Measurements from ENCODE around the gene MRNIP. TPM values are rescaled to one million over a fixed set of nuclear protein-coding genes. Genes with fewer than 3 reads are reported as not detected.

The MRNIP gene
- total RNA-seq, 3 donors from 2014 or later (not counting 1 experiment from before 2014, with no cell fraction given) = 19.7 to 40.2 (median 25.4) TPM

GRCh38 chr5:179868541-179868940 lies 9.9 kb upstream of the MRNIP start:
- H3K9me3 Mint-ChIP-seq = no peaks in the 10 kb centered on the region
- WGBS (ENCODE audit: insufficient coverage) = 97% methylated on average over 14 of the region's 14 CpGs
- no peaks in the 10 kb centered on the region for H3K4me1 ChIP-seq (ENCODE audit: control insufficient read depth, insufficient read depth, low read length)
- TF ChIP-seq CTCF (IDR thresholded peaks at IDR 0.05) = no peak
- no peaks in the 10 kb centered on the region for H3K4me1 Mint-ChIP-seq
- H3K36me3 Mint-ChIP-seq = no peaks in the 10 kb centered on the region
- no peak for ATAC-seq
- no peaks in the 10 kb centered on the region for H3K9me3 ChIP-seq (ENCODE audit: control insufficient read depth, insufficient read depth, low read length)
- peaks cover 28% of the 10 kb centered on the region for H3K36me3 ChIP-seq (ENCODE audit: control insufficient read depth, insufficient read depth, low read length)
- H3K4me3 Mint-ChIP-seq = no peak overlapping the region
- no peaks in the 10 kb centered on the region for H3K27me3 Mint-ChIP-seq (ENCODE audit: low read depth in 2 of 2)
- H3K27ac ChIP-seq (ENCODE audit: low read length) = no peak overlapping the region
- intact Hi-C loops (cut with micrococcal nuclease) = no loop called here
- H3K4me3 ChIP-seq (ENCODE audit: low read length) = no peak overlapping the region
- no peak for DNase-seq
- peak overlapping the region in 1 of 2 donors; percentile 29 for H3K27ac Mint-ChIP-seq
- no peaks in the 10 kb centered on the region for H3K27me3 ChIP-seq (ENCODE audit: control insufficient read depth, insufficient read depth, low read length)

GRCh38 chr5:179867476-179867875 lies 8.9 kb upstream of the MRNIP start:
- 95% methylated on average over 11 of the region's 11 CpGs for WGBS (ENCODE audit: insufficient coverage)

GRCh38 chr5:179867079-179867465 lies 8.5 kb upstream of the MRNIP start:
- H3K4me3 ChIP-seq (ENCODE audit: low read length) = no peak overlapping the region
- H3K27me3 ChIP-seq (ENCODE audit: control insufficient read depth, insufficient read depth, low read length) = no peaks in the 10 kb centered on the region
- no peak for TF ChIP-seq CTCF (IDR thresholded peaks at IDR 0.05)
- H3K4me1 Mint-ChIP-seq = no peaks in the 10 kb centered on the region
- 98% methylated on average over 6 of the region's 6 CpGs for WGBS (ENCODE audit: insufficient coverage)
- intact Hi-C loops (cut with micrococcal nuclease) = no loop called here
- no peaks in the 10 kb centered on the region for H3K36me3 Mint-ChIP-seq
- no peaks in the 10 kb centered on the region for H3K4me1 ChIP-seq (ENCODE audit: control insufficient read depth, insufficient read depth, low read length)
- H3K27ac ChIP-seq (ENCODE audit: low read length) = no peak overlapping the region
- peaks cover 24% of the 10 kb centered on the region for H3K36me3 ChIP-seq (ENCODE audit: control insufficient read depth, insufficient read depth, low read length)
- no peaks in the 10 kb centered on the region for H3K9me3 ChIP-seq (ENCODE audit: control insufficient read depth, insufficient read depth, low read length)
- ATAC-seq (no peak), DNase-seq (no peak)
- H3K27ac Mint-ChIP-seq = peak overlapping the region in 1 of 2 donors; percentile 71
- no peaks in the 10 kb centered on the region for H3K9me3 Mint-ChIP-seq
- no peak overlapping the region for H3K4me3 Mint-ChIP-seq
- H3K27me3 Mint-ChIP-seq (ENCODE audit: low read depth in 2 of 2) = no peaks in the 10 kb centered on the region

More at GRCh38 chr5:179867476-179867875, 8.9 kb upstream of the MRNIP start:
- no peak overlapping the region for H3K27ac ChIP-seq (ENCODE audit: low read length)
- Mint-ChIP-seq H3K4me1 (no peaks in the 10 kb centered on the region), H3K9me3 (no peaks in the 10 kb centered on the region), H3K27me3 (ENCODE audit: low read depth in 2 of 2) (no peaks in the 10 kb centered on the region), H3K4me3 (no peak overlapping the region), H3K27ac (peak overlapping the region in 1 of 2 donors; percentile 71), H3K36me3 (no peaks in the 10 kb centered on the region)
- intact Hi-C loops (cut with micrococcal nuclease) = no loop called here
- H3K9me3 ChIP-seq (ENCODE audit: control insufficient read depth, insufficient read depth, low read length) = no peaks in the 10 kb centered on the region
- ATAC-seq (no peak), DNase-seq (no peak)
- H3K4me1 ChIP-seq (ENCODE audit: control insufficient read depth, insufficient read depth, low read length) = no peaks in the 10 kb centered on the region
- peaks cover 28% of the 10 kb centered on the region for H3K36me3 ChIP-seq (ENCODE audit: control insufficient read depth, insufficient read depth, low read length)
- H3K27me3 ChIP-seq (ENCODE audit: control insufficient read depth, insufficient read depth, low read length) = no peaks in the 10 kb centered on the region
- H3K4me3 ChIP-seq (ENCODE audit: low read length) = no peak overlapping the region
- TF ChIP-seq CTCF (IDR thresholded peaks at IDR 0.05) = no peak
